ENCODE results near the gene NUDT1.

NUDT1 gene

GRCh38 chr7:2276107-2276506 lies 34.1 kb downstream of the NUDT1 start:
- Histone ChIP-seq H3K4me3 (replicated peaks; ENCODE audit: low read depth, low read length) (no peak overlapping the region), H3K27me3 (replicated peaks; ENCODE audit: control insufficient read depth, insufficient read depth, low read length) (no peaks in the 10 kb centered on the region), H3K36me3 (ENCODE audit: control insufficient read depth, insufficient read depth, low read length) (peaks cover 16% of the 10 kb centered on the region)
- no peak for TF ChIP-seq CTCF (IDR thresholded peaks at IDR 0.05; ENCODE audit: insufficient read depth, low read length, poor library complexity, severe bottlenecking)
- no peak for DNase-seq (ENCODE audit: extremely low read depth, insufficient read length)

GRCh38 chr7:2278026-2278425 lies 36.0 kb downstream of the NUDT1 start:
- Histone ChIP-seq H3K36me3 (ENCODE audit: control insufficient read depth, insufficient read depth, low read length) (peaks cover 13% of the 10 kb centered on the region), H3K27me3 (replicated peaks; ENCODE audit: control insufficient read depth, insufficient read depth, low read length) (no peaks in the 10 kb centered on the region), H3K4me3 (replicated peaks; ENCODE audit: low read depth, low read length) (no peak overlapping the region)
- no peak for TF ChIP-seq CTCF (IDR thresholded peaks at IDR 0.05; ENCODE audit: insufficient read depth, low read length, poor library complexity, severe bottlenecking)
- DNase-seq (ENCODE audit: extremely low read depth, insufficient read length): no peak

- peaks cover 5% of the 10 kb centered on the region for H3K36me3 ChIP-seq (ENCODE audit: control insufficient read depth, insufficient read depth, low read length)
- no peak overlapping the region for H3K4me3 ChIP-seq (replicated peaks; ENCODE audit: low read depth, low read length)
- no peak for TF ChIP-seq CTCF (IDR thresholded peaks at IDR 0.05; ENCODE audit: insufficient read depth, low read length, poor library complexity, severe bottlenecking)
- H3K27me3 ChIP-seq (replicated peaks; ENCODE audit: control insufficient read depth, insufficient read depth, low read length): no peaks in the 10 kb centered on the region
- no peak for DNase-seq (ENCODE audit: extremely low read depth, insufficient read length)
Measured at GRCh38 chr7:2279896-2280295, 37.9 kb downstream of the NUDT1 start.

- no peak overlapping the region for H3K4me3 ChIP-seq (replicated peaks; ENCODE audit: low read depth, low read length)
- H3K36me3 ChIP-seq (ENCODE audit: control insufficient read depth, insufficient read depth, low read length): peaks cover 5% of the 10 kb centered on the region
- no peak for TF ChIP-seq CTCF (IDR thresholded peaks at IDR 0.05; ENCODE audit: insufficient read depth, low read length, poor library complexity, severe bottlenecking)
- no peaks in the 10 kb centered on the region for H3K27me3 ChIP-seq (replicated peaks; ENCODE audit: control insufficient read depth, insufficient read depth, low read length)
- DNase-seq (ENCODE audit: extremely low read depth, insufficient read length): no peak
Measured at GRCh38 chr7:2280424-2280823, 38.4 kb downstream of the NUDT1 start.

- DNase-seq (ENCODE audit: extremely low read depth, insufficient read length): no peak
- Histone ChIP-seq H3K4me3 (replicated peaks; ENCODE audit: low read depth, low read length) (no peak overlapping the region), H3K36me3 (ENCODE audit: control insufficient read depth, insufficient read depth, low read length) (peaks cover 5% of the 10 kb centered on the region), H3K27me3 (replicated peaks; ENCODE audit: control insufficient read depth, insufficient read depth, low read length) (no peaks in the 10 kb centered on the region)
- TF ChIP-seq CTCF (IDR thresholded peaks at IDR 0.05; ENCODE audit: insufficient read depth, low read length, poor library complexity, severe bottlenecking): no peak
Measured at GRCh38 chr7:2281541-2281940, 39.5 kb downstream of the NUDT1 start.

GRCh38 chr7:2282185-2282751 lies 40.2 kb downstream of the NUDT1 start:
- Histone ChIP-seq H3K27me3 (replicated peaks; ENCODE audit: control insufficient read depth, insufficient read depth, low read length) (no peaks in the 10 kb centered on the region), H3K4me3 (replicated peaks; ENCODE audit: low read depth, low read length) (no peak overlapping the region), H3K36me3 (ENCODE audit: control insufficient read depth, insufficient read depth, low read length) (peaks cover 4% of the 10 kb centered on the region)
- no peak for DNase-seq (ENCODE audit: extremely low read depth, insufficient read length)
- TF ChIP-seq CTCF (IDR thresholded peaks at IDR 0.05; ENCODE audit: insufficient read depth, low read length, poor library complexity, severe bottlenecking): no peak
